ENCODE measurements around the gene ACER3.

The ACER3 gene

DNA sequence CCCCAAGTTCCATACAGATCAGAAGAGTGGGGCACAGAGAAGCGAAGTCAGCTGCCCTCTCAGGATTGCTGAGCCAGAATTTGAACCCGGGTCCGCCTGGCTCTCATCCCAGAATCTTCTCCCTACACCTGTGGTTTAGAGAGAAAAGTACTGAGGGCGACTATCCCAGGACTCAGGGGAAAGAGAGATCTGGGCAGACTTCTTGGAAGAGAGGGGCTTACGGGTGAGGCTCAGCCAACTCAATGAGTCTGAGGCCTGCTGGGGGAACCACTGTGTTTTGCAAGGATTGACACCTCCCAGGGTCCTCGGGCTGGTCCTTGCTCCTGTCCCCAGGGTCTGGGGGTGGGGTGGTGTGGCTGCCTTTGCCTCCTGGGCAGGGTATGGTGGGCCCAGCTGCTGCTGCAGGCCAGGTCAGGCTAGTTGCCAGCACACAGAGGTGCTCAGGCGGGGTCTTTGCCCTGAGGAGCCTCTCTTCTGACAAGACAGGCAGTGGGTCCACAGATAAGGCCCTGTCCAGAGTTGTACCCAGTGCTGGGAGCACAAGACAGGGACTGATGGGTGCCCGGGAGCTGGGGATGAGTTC lies 207.2 kb downstream of the ACER3 start:
- TF ChIP-seq, protein P1, sequence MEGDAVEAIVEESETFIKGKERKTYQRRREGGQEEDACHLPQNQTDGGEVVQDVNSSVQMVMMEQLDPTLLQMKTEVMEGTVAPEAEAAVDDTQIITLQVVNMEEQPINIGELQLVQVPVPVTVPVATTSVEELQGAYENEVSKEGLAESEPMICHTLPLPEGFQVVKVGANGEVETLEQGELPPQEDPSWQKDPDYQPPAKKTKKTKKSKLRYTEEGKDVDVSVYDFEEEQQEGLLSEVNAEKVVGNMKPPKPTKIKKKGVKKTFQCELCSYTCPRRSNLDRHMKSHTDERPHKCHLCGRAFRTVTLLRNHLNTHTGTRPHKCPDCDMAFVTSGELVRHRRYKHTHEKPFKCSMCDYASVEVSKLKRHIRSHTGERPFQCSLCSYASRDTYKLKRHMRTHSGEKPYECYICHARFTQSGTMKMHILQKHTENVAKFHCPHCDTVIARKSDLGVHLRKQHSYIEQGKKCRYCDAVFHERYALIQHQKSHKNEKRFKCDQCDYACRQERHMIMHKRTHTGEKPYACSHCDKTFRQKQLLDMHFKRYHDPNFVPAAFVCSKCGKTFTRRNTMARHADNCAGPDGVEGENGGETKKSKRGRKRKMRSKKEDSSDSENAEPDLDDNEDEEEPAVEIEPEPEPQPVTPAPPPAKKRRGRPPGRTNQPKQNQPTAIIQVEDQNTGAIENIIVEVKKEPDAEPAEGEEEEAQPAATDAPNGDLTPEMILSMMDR (conservative IDR thresholded peaks at IDR 0.05; ENCODE audit: low read length) = no peak
- H3K4me3 ChIP-seq (ENCODE audit: low read length) = peak overlapping the region; percentile 77
- DNase-seq (ENCODE audit: low read depth) = no peak

DNA sequence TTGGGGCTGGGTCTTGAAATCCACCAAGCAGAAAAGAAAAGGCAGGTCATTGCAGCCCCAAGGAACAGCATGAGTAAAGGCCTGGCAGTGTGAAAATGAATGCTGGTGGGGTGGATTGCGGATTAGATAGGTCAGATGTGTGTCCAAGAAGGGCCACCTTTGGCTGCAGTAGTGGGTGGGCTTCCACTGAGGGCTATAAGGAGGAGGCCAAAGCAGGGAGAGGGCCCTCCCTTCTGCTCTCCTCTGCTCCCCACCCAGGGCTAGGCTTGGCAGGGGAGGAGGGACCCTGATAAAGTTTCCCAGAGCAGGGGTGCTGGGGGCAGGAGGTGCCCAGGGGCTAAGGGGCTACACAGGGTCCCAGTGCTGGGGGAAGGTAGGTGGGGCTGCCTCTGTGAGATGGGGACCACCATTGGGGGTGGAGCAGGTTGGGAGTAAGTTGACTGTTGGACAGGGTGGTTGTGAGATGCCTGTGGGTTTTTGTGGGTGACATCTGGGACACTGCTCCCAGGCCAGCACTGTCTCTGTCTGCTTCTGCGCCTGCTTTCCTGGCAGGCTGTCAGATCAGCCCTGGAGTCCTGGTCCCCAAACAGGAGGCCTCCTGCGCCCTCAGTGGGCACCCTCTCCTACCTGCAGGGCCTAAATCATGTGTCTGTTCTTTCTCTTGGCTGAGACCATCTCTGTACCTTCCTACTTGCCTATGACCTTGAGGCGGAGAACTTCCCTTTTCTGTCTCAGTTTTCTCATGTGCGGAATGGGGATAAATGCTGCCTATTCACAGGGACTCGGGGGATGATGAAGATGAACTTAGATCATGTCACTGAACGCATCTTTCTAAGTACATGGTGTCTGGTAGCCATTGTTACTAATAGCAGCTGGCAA lies 208.0 kb downstream of the ACER3 start:
- TF ChIP-seq, protein P1 (conservative IDR thresholded peaks at IDR 0.05; ENCODE audit: low read length) = no peak
- DNase-seq (ENCODE audit: low read depth) = no peak
- H3K4me3 ChIP-seq (ENCODE audit: low read length) = no peak overlapping the region

GRCh38 chr11:77069336-77069968 lies 208.7 kb downstream of the ACER3 start:
- H3K4me3 ChIP-seq (ENCODE audit: low read length) = no peak overlapping the region
- DNase-seq (ENCODE audit: low read depth) = no peak
- TF ChIP-seq, protein P1 (conservative IDR thresholded peaks at IDR 0.05; ENCODE audit: low read length) = no peak

GRCh38 chr11:77069969-77070582 lies 209.4 kb downstream of the ACER3 start:
- TF ChIP-seq, protein P1 (conservative IDR thresholded peaks at IDR 0.05; ENCODE audit: low read length) = no peak
- no peak for DNase-seq (ENCODE audit: low read depth)
- H3K4me3 ChIP-seq (ENCODE audit: low read length) = no peak overlapping the region

GRCh38 chr11:77071077-77071476 lies 210.4 kb downstream of the ACER3 start:
- TF ChIP-seq, protein P1 (conservative IDR thresholded peaks at IDR 0.05; ENCODE audit: low read length) = no peak
- H3K4me3 ChIP-seq (ENCODE audit: low read length) = no peak overlapping the region
- DNase-seq (ENCODE audit: low read depth) = no peak

DNA sequence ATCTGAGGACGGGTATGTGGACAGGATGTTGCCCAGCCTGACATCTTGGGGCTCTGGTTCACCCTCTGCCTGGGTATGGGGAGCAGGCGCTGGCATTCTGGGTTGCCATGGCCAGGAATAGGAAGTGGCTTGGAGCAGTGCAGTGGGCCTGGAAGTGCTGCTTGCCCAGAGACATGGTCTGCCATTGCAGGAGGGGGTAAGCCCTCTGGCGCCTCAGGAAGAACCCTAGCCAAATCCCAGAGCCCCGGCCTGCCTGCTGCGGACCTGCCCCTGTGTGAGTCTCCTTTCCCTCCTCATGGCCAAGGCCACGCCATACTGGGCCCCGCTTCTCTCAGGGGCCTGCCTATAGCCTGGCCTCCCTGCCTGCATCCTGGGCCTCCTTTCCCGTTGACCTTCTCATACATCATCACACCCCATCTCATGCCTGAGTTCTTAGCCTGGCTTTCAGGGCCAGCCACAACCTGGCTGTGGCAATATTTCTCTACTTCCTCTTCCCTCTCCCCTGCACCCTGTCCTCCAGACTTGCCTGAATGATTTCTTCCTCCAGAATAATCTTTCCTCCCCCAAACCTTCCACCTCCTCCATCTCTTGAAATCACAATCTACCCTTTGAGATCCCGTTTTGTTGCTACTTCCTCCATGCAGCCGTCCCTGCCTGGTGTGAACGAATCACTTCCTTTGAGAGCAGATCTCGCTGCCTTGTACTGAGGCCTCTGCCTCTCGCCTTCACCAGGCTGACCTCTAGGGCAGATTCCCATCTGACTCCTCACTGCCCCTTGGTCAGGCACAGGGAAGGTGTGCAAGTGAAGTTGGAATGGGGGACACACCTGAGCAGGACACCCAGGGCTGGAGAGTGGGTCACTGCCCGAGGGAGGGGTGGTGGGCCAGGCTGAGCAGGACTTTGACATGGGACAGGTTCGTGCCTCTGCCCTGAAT lies 211.2 kb downstream of the ACER3 start:
- TF ChIP-seq, protein P1 (conservative IDR thresholded peaks at IDR 0.05; ENCODE audit: low read length) = no peak
- peak; percentile 15 for DNase-seq (ENCODE audit: low read depth)
- H3K4me3 ChIP-seq (ENCODE audit: low read length) = no peak overlapping the region
